Erythroblast (primary cell): ENCODE data around the gene TENM4.

Experiments
- GATA1 ChIP-seq: IDR thresholded peaks from 2 replicates; pipeline ENCODE4 v1.6.1; 2011; ENCODE audit warnings: low read depth, mild to moderate bottlenecking, control low read depth, low read length, moderate library complexity
- POLR2A ChIP-seq: IDR thresholded peaks from 2 replicates; pipeline ENCODE4 v1.6.1; 2011; ENCODE audit warnings: mild to moderate bottlenecking, low read length

GRCh38 chr11:79371152-79371551 lies 69.7 kb downstream of the TENM4 start:
- TF ChIP-seq POLR2A, result no peak
- TF ChIP-seq GATA1, result no peak
